IPS DF 6.9 (cell line): ENCODE data around the gene AATF.

ENCODE experiments used
- DNase-seq: peaks from one replicate; pipeline ENCODE4 v3.0.0-alpha.2; 2013; ENCODE audit warnings: low read depth, low spot score
- H3K27ac ChIP-seq: one replicate; pipeline ENCODE4 v1.5.1; 2013; ENCODE audit warnings: low read length, control low read depth
- H3K27me3 ChIP-seq: 2 replicates; pipeline ENCODE4 v1.6.1; 2013; ENCODE audit warnings: mild to moderate bottlenecking, low read length; ENCODE audit not compliant: control insufficient read depth, insufficient read depth
- H3K36me3 ChIP-seq: 2 replicates; pipeline ENCODE4 v1.6.1; 2013; ENCODE audit warnings: low read length; ENCODE audit not compliant: control insufficient read depth, insufficient read depth
- H3K4me1 ChIP-seq: 2 replicates; pipeline ENCODE4 v1.6.1; 2013; ENCODE audit warnings: low read length; ENCODE audit not compliant: control insufficient read depth, insufficient read depth
- H3K4me3 ChIP-seq: 2 replicates; pipeline ENCODE4 v1.5.1; 2013; ENCODE audit warnings: mild to moderate bottlenecking, low read length
- H3K9me3 ChIP-seq: 2 replicates; pipeline ENCODE4 v1.6.1; 2013; ENCODE audit warnings: low read length, inconsistent platforms; ENCODE audit not compliant: control insufficient read depth, insufficient read depth
- WGBS: extraction: QIAGEN DNeasy Blood & Tissue Kit; methylation state at CpG from one replicate; pipeline ENCODE4 v1.1.7; 2013; ENCODE audit warnings: mixed read lengths, missing lambda C conversion rate; ENCODE audit not compliant: insufficient read length, insufficient coverage; 5-methylcytosine and 5-hydroxymethylcytosine counted together

Gene AATF

GRCh38 chr17:37079735-37080134 is 131.0 kb downstream of the AATF start:
- DNase-seq = no peak

GRCh38 chr17:37081287-37081686 is 132.5 kb downstream of the AATF start:
- Histone ChIP-seq H3K27ac (no peak overlapping the region), H3K4me3 (no peak overlapping the region), H3K36me3 (peaks cover 7% of the 10 kb centered on the region; the same call in 1 of the 2 replicates), H3K4me1 (peaks cover 5% of the 10 kb centered on the region; the same call in 1 of the 2 replicates), H3K9me3 (no peaks in the 10 kb centered on the region), H3K27me3 (no peaks in the 10 kb centered on the region)
- no CpG with 5 or more reads among the region's 5 CpGs for WGBS
- DNase-seq = no peak

More at GRCh38 chr17:37079735-37080134, 131.0 kb downstream of the AATF start:
- H3K36me3 ChIP-seq = no peaks in the 10 kb centered on the region
- WGBS = no CpG with 5 or more reads among the region's 1 CpG
- no peak overlapping the region for H3K4me3 ChIP-seq
- H3K4me1 ChIP-seq = peaks cover 5% of the 10 kb centered on the region; the same call in 1 of the 2 replicates
- no peaks in the 10 kb centered on the region for H3K9me3 ChIP-seq
- no peaks in the 10 kb centered on the region for H3K27me3 ChIP-seq
- no peak overlapping the region for H3K27ac ChIP-seq

- H3K9me3 ChIP-seq = no peaks in the 10 kb centered on the region
- no CpG with 5 or more reads among the region's 8 CpGs for WGBS
- no peak for DNase-seq
- H3K36me3 ChIP-seq = peaks cover 13% of the 10 kb centered on the region; the same call in 1 of the 2 replicates
- no peaks in the 10 kb centered on the region for H3K27me3 ChIP-seq
- peaks cover 5% of the 10 kb centered on the region; the same call in 1 of the 2 replicates for H3K4me1 ChIP-seq
- no peak overlapping the region for H3K4me3 ChIP-seq
- no peak overlapping the region for H3K27ac ChIP-seq
Observed at GRCh38 chr17:37082311-37082860, 133.6 kb downstream of the AATF start.

GRCh38 chr17:37082985-37083384 is 134.2 kb downstream of the AATF start:
- Histone ChIP-seq H3K9me3 (no peaks in the 10 kb centered on the region), H3K4me1 (peaks cover 5% of the 10 kb centered on the region; the same call in 1 of the 2 replicates), H3K27me3 (no peaks in the 10 kb centered on the region), H3K4me3 (no peak overlapping the region), H3K27ac (no peak overlapping the region), H3K36me3 (peaks cover 13% of the 10 kb centered on the region; the same call in 1 of the 2 replicates)
- no peak for DNase-seq
- WGBS = no CpG with 5 or more reads among the region's 4 CpGs

GRCh38 chr17:37083456-37083855 is 134.7 kb downstream of the AATF start:
- Histone ChIP-seq H3K4me1 (peaks cover 5% of the 10 kb centered on the region; the same call in 1 of the 2 replicates), H3K27ac (no peak overlapping the region), H3K4me3 (no peak overlapping the region), H3K27me3 (no peaks in the 10 kb centered on the region), H3K9me3 (no peaks in the 10 kb centered on the region), H3K36me3 (peaks cover 13% of the 10 kb centered on the region; the same call in 1 of the 2 replicates)
- DNase-seq = no peak
- no CpG with 5 or more reads among the region's 6 CpGs for WGBS

- no peak overlapping the region for H3K27ac ChIP-seq
- peaks cover 5% of the 10 kb centered on the region; the same call in 1 of the 2 replicates for H3K4me1 ChIP-seq
- H3K9me3 ChIP-seq = no peaks in the 10 kb centered on the region
- H3K36me3 ChIP-seq = peaks cover 13% of the 10 kb centered on the region; the same call in 1 of the 2 replicates
- DNase-seq = no peak
- no peak overlapping the region for H3K4me3 ChIP-seq
- no CpG with 5 or more reads among the region's 5 CpGs for WGBS
- no peaks in the 10 kb centered on the region for H3K27me3 ChIP-seq
Observed at GRCh38 chr17:37084372-37084771, 135.6 kb downstream of the AATF start.

- WGBS = no CpG with 5 or more reads among the region's 3 CpGs
- H3K36me3 ChIP-seq = peaks cover 16% of the 10 kb centered on the region; the same call in 1 of the 2 replicates
- H3K4me1 ChIP-seq = peaks cover 5% of the 10 kb centered on the region
- no peaks in the 10 kb centered on the region for H3K9me3 ChIP-seq
- no peak overlapping the region for H3K27ac ChIP-seq
- DNase-seq = no peak
- no peaks in the 10 kb centered on the region for H3K27me3 ChIP-seq
- no peak overlapping the region for H3K4me3 ChIP-seq
Observed at GRCh38 chr17:37086334-37086733, 137.6 kb downstream of the AATF start.

GRCh38 chr17:37086948-37087347 is 138.2 kb downstream of the AATF start:
- Histone ChIP-seq H3K36me3 (peaks cover 16% of the 10 kb centered on the region; the same call in 1 of the 2 replicates), H3K4me1 (peaks cover 5% of the 10 kb centered on the region)

GRCh38 chr17:37087683-37088082 is 138.9 kb downstream of the AATF start:
- WGBS = no CpG with 5 or more reads among the region's 5 CpGs
- no peaks in the 10 kb centered on the region for H3K9me3 ChIP-seq
- H3K36me3 ChIP-seq = peaks cover 16% of the 10 kb centered on the region; the same call in 1 of the 2 replicates
- H3K4me3 ChIP-seq = no peak overlapping the region
- H3K27me3 ChIP-seq = no peaks in the 10 kb centered on the region
- DNase-seq = no peak
- H3K4me1 ChIP-seq = peaks cover under 1% of the 10 kb centered on the region; the same call in 1 of the 2 replicates
- H3K27ac ChIP-seq = no peak overlapping the region

More at GRCh38 chr17:37086948-37087347, 138.2 kb downstream of the AATF start:
- no peaks in the 10 kb centered on the region for H3K9me3 ChIP-seq
- H3K27ac ChIP-seq = no peak overlapping the region
- H3K4me3 ChIP-seq = no peak overlapping the region
- WGBS = no CpG with 5 or more reads among the region's 3 CpGs
- no peak for DNase-seq
- no peaks in the 10 kb centered on the region for H3K27me3 ChIP-seq

- Histone ChIP-seq H3K4me1 (no peaks in the 10 kb centered on the region; the same call in 1 of the 2 replicates), H3K36me3 (peaks cover 16% of the 10 kb centered on the region; the same call in 1 of the 2 replicates), H3K4me3 (no peak overlapping the region), H3K27me3 (no peaks in the 10 kb centered on the region), H3K27ac (no peak overlapping the region), H3K9me3 (no peaks in the 10 kb centered on the region)
- DNase-seq = no peak
- no CpG with 5 or more reads among the region's 3 CpGs for WGBS
Observed at GRCh38 chr17:37088459-37088858, 139.7 kb downstream of the AATF start.
